GM12891 (cell line): ENCODE data around the gene FNBP1.

Experiments
- POLR2A ChIP-seq: IDR thresholded peaks from 2 replicates; pipeline ENCODE4 v1.6.1; 2011; ENCODE audit warnings: low read depth, low read length, control low read depth
- POLR2AphosphoS5 ChIP-seq: IDR thresholded peaks from 2 replicates; pipeline ENCODE4 v1.6.1; 2011; ENCODE audit warnings: low read depth, low read length, control low read depth
- SPI1 ChIP-seq: IDR thresholded peaks from 2 replicates; pipeline ENCODE4 v1.6.1; 2011; ENCODE audit warnings: low read depth, low read length, control low read depth
- TAF1 ChIP-seq: IDR thresholded peaks from 2 replicates; pipeline ENCODE4 v1.6.1; 2011; ENCODE audit warnings: low read depth, low read length, control low read depth

DNA sequence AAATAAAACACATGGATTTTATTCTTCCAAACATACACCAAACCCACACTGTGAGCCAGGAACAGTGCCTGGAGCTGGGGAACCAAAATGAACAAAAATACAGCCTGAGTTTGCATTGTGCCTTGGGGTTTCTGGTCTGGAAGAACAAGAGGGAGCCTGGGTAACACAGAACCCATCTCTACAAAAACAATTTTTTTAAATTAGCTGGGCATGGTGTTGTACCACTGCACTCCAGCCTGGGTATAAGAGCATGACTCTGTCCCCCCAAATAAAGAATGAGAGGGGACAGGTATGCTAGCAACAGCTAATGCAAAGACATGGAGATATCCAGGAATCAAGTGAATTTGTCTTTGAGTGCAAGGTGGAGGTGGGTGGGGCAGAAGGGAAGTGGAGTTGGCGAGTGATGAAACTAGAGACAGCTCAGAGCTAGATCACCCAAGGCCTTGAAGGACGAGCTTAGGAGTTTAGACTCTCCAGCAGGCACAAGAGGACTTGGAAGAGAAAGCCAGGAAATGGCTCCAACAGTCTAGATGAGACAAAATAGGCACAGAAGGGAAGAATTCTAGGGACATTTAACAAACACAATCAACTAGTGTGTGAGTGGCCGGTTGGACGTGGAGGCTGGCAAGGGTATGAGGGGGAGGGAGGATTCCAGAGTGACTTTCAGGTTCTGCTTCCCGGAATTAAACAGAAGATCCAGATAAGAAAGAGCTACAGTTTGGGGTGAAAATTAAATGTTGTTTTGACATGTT, 47.4 kb downstream of the FNBP1 start:
- TF ChIP-seq TAF1, result peak; percentile 16; the same call in 1 of the 2 replicates
- TF ChIP-seq POLR2A, result no peak; the same call in 1 of the 2 replicates
- peak; percentile 66 for TF ChIP-seq POLR2AphosphoS5
- TF ChIP-seq SPI1, result peak; percentile 78
